NCI-H2107 (cell line): ENCODE results near the gene CCDC187.
A peak's percentile ranks its signal among the peaks of the same experiment; 100 is the strongest.

Experiments used
- DNase-seq: peaks from one replicate; lab custom pipeline; 2025; lab: John Stamatoyannopoulos, UW

CCDC187 gene

GRCh38 chr9:136339173-136339957, 35.5 kb upstream of the CCDC187 start:
- DNase-seq: no peak

- no peak for DNase-seq
Observed at GRCh38 chr9:136338511-136338910, 34.6 kb upstream of the CCDC187 start.

- DNase-seq: no peak
Observed at GRCh38 chr9:136337416-136338395, 33.8 kb upstream of the CCDC187 start.

GRCh38 chr9:136336881-136337280, 33.0 kb upstream of the CCDC187 start:
- DNase-seq: no peak

- DNase-seq: no peak
Observed at GRCh38 chr9:136336156-136336870, 32.4 kb upstream of the CCDC187 start.

- no peak for DNase-seq
Observed at GRCh38 chr9:136335296-136336155, 31.6 kb upstream of the CCDC187 start.

GRCh38 chr9:136334541-136334940, 30.6 kb upstream of the CCDC187 start:
- DNase-seq: no peak

GRCh38 chr9:136333486-136333885, 29.6 kb upstream of the CCDC187 start:
- no peak for DNase-seq

- DNase-seq: no peak
Observed at GRCh38 chr9:136333045-136333444, 29.2 kb upstream of the CCDC187 start.

GRCh38 chr9:136332482-136332983, 28.6 kb upstream of the CCDC187 start:
- no peak for DNase-seq

GRCh38 chr9:136331556-136332481, 27.9 kb upstream of the CCDC187 start:
- DNase-seq: no peak

- no peak for DNase-seq
Observed at GRCh38 chr9:136331030-136331429, 27.1 kb upstream of the CCDC187 start.

- no peak for DNase-seq
Observed at GRCh38 chr9:136330406-136330990, 26.6 kb upstream of the CCDC187 start.

GRCh38 chr9:136329636-136330405, 25.9 kb upstream of the CCDC187 start:
- DNase-seq: no peak

GRCh38 chr9:136329211-136329627, 25.3 kb upstream of the CCDC187 start:
- DNase-seq: no peak

- no peak for DNase-seq
Observed at GRCh38 chr9:136328622-136329041, 24.7 kb upstream of the CCDC187 start.

GRCh38 chr9:136328011-136328621, 24.2 kb upstream of the CCDC187 start:
- DNase-seq: no peak

GRCh38 chr9:136327304-136327974, 23.5 kb upstream of the CCDC187 start, which contains the start of gene GPSM1:
Gene GPSM1 (plus strand): TSS chr9:136327539. CDS start chr9:136327696, 157 bp downstream.
- peak; percentile 34 for DNase-seq
